GM23338 (cell line): ENCODE results near the gene AP1B1.
"Not testable (repeated sequence)": the region's sequence is repeated elsewhere in the genome, so short reads cannot be mapped to it uniquely, and the experiment has no call there.

ENCODE experiments used
- CREB1 ChIP-seq: fragments of 250-450 bp; sonication (Bioruptor Pico); IDR thresholded peaks from 2 replicates; pipeline ENCODE4 v1.5.0; 2020; ENCODE audit warnings: low read depth, mild to moderate bottlenecking, moderate library complexity
- ETS1 ChIP-seq: IDR thresholded peaks from 2 replicates; pipeline ENCODE4 v1.6.1; 2016; ENCODE audit warnings: antibody characterized with exemption
- EZH2 ChIP-seq: fragments of 200-600 bp; sonication (generic); IDR thresholded peaks from one replicate; pipeline ENCODE4 v1.8.0; 2017; ENCODE audit warnings: antibody characterized with exemption, mild to moderate bottlenecking, low read depth; ENCODE audit not compliant: unreplicated experiment
- EZH2phosphoT487 ChIP-seq: fragments of 200-600 bp; sonication (generic); IDR thresholded peaks from one replicate; pipeline ENCODE4 v1.8.1; 2018; ENCODE audit warnings: antibody characterized with exemption; ENCODE audit not compliant: unreplicated experiment
- JUNB ChIP-seq: IDR thresholded peaks from one replicate; pipeline ENCODE4 v1.6.1; 2016; ENCODE audit warnings: antibody characterized with exemption; ENCODE audit not compliant: unreplicated experiment
- NANOG ChIP-seq: IDR thresholded peaks from 2 replicates; pipeline ENCODE4 v1.6.1; 2016; ENCODE audit warnings: antibody characterized with exemption, borderline replicate concordance
- POLR2AphosphoS5 ChIP-seq: IDR thresholded peaks from 2 replicates; pipeline ENCODE4 v1.6.1; 2016; ENCODE audit warnings: antibody characterized with exemption, low read depth
- REST ChIP-seq: IDR thresholded peaks from one replicate; pipeline ENCODE4 v1.6.1; 2018; ENCODE audit warnings: antibody characterized with exemption; ENCODE audit not compliant: unreplicated experiment
- STAT1 ChIP-seq: IDR thresholded peaks from one replicate; pipeline ENCODE4 v1.6.1; 2016; ENCODE audit warnings: antibody characterized with exemption; ENCODE audit not compliant: unreplicated experiment
- ZNF114 ChIP-seq: fragments of 250-450 bp; sonication (Bioruptor Pico); IDR thresholded peaks from 2 replicates; pipeline ENCODE4 v1.5.0; 2020; ENCODE audit warnings: mild to moderate bottlenecking, moderate library complexity
- ZNF331 ChIP-seq: fragments of 250-450 bp; sonication (Bioruptor Pico); IDR thresholded peaks from 2 replicates; pipeline ENCODE4 v1.5.0; 2020; ENCODE audit warnings: low read depth, mild to moderate bottlenecking, moderate library complexity
- ZNF462 ChIP-seq: fragments of 250-450 bp; sonication (Bioruptor Pico); IDR thresholded peaks from 2 replicates; pipeline ENCODE4 v1.5.0; 2020; ENCODE audit warnings: mild to moderate bottlenecking, moderate library complexity
- TF ChIP-seq, protein P1 (sequence below), 2 experiments: fragments of 200-600 bp in 1 of 2; sonication (generic) in 1 of 2; conservative IDR thresholded peaks; 2 replicates each; pipeline versions ENCODE4 v1.5.1 to v1.6.1; 2016 to 2017; ENCODE audit warnings: antibody characterized with exemption in 2 of 2, low read depth in 2 of 2, mild to moderate bottlenecking in 2 of 2, moderate library complexity in 1 of 2

- not testable (repeated sequence) for TF ChIP-seq POLR2AphosphoS5; ZNF114 (CRISPR knock-in tag); EZH2phosphoT487; JUNB; ZNF462 (CRISPR knock-in tag); EZH2; ETS1; REST; CREB1 (CRISPR knock-in tag); STAT1; ZNF331 (CRISPR knock-in tag); NANOG
- TF ChIP-seq, protein P1, sequence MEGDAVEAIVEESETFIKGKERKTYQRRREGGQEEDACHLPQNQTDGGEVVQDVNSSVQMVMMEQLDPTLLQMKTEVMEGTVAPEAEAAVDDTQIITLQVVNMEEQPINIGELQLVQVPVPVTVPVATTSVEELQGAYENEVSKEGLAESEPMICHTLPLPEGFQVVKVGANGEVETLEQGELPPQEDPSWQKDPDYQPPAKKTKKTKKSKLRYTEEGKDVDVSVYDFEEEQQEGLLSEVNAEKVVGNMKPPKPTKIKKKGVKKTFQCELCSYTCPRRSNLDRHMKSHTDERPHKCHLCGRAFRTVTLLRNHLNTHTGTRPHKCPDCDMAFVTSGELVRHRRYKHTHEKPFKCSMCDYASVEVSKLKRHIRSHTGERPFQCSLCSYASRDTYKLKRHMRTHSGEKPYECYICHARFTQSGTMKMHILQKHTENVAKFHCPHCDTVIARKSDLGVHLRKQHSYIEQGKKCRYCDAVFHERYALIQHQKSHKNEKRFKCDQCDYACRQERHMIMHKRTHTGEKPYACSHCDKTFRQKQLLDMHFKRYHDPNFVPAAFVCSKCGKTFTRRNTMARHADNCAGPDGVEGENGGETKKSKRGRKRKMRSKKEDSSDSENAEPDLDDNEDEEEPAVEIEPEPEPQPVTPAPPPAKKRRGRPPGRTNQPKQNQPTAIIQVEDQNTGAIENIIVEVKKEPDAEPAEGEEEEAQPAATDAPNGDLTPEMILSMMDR (conservative IDR thresholded peaks at IDR 0.05; ENCODE audit: low read depth in 2 of 2): not testable (repeated sequence)
Measured at GRCh38 chr22:29376705-29377104, 11.7 kb downstream of the AP1B1 start.
